BE2C (cell line): Measurements from ENCODE around the gene PSD.

Experiments used
- DNase-seq: peaks from one replicate; pipeline ENCODE4 v3.0.0-alpha.2; 2020
- H3K27me3 ChIP-seq: fragments of 250-450 bp; sonication (Bioruptor Pico); 2 replicates; pipeline ENCODE4 v1.5.1; 2020; ENCODE audit warnings: mild to moderate bottlenecking
- H3K36me3 ChIP-seq: fragments of 250-450 bp; sonication (Bioruptor Pico); 2 replicates; pipeline ENCODE4 v1.5.1; 2020; ENCODE audit warnings: mild to moderate bottlenecking
- H3K4me1 ChIP-seq: fragments of 250-450 bp; sonication (Bioruptor Pico); 2 replicates; pipeline ENCODE4 v1.5.1; 2020
- H3K4me3 ChIP-seq: 2 replicates; pipeline ENCODE4 v1.5.1; 2011; ENCODE audit warnings: low read depth, low read length
- H3K9me3 ChIP-seq: fragments of 250-450 bp; sonication (Bioruptor Pico); 2 replicates; pipeline ENCODE4 v1.5.1; 2020
- CTCF ChIP-seq: IDR thresholded peaks from 2 replicates; pipeline ENCODE4 v1.5.1; 2012; ENCODE audit warnings: mild to moderate bottlenecking, low read depth, low read length

PSD gene

DNA sequence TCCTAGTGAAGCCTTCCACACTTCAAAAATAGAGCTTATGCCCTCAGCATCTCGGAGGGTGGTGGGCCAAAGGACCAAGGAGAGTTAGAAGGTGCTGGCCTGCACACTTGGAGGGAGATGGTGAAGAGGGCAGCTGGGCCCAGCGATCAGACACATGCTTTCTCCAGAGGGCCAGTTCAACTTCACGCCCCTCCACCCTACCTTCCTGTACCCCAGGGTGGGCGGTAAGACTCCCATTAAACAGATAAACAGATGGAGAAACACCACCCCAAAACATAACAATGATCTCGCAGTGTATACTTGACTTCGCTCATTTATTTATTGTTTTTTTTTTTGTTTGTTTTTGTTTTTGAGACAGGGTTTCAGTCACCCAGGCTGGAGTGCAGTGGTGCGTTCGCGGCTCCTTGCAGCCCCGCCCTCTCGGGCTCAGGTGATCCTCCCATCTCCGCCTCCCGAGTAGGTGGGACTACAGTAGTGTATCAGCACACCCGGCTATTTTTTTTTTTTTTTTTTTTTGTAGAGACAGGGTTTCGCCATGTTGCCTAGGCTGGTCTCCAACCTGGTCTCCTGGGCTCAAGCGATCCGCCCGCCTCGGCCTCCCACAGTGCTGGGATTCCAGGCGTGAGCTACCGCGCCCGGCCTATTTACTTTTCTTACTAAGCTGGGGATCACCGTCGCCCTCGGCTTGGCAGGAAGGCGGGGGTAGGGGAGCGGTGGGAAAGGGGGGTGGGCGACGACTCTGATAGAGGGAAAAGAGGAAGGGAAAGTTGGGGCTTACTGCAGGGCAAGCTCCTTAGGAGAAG lies 30.9 kb upstream of the PSD start:
- Histone ChIP-seq H3K9me3 (no peaks in the 10 kb centered on the region), H3K36me3 (no peaks in the 10 kb centered on the region), H3K4me3 (peak overlapping the region; percentile 68), H3K27me3 (no peaks in the 10 kb centered on the region), H3K4me1 (no peaks in the 10 kb centered on the region)
- TF ChIP-seq CTCF = no peak
- DNase-seq = peak; percentile 41

DNA sequence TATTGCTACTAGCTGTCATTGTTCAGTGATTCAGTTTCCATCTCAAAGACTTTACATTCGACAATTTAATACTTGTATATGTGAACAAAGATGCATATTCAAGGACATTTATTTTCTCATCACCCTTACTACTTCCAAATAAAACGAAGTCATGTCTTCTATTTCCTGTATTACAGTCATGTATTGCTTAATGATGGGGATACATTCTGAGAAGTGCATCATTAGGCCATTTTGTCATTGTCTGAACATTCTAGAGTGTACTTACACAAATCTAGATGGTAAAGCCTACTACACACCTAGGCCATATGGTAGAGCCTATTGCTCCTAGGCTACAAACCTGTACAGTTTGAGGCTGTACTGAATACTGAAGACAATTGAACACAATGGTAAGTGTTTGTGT lies 26.3 kb upstream of the PSD start:
- H3K36me3 ChIP-seq = no peaks in the 10 kb centered on the region
- H3K4me1 ChIP-seq = no peaks in the 10 kb centered on the region
- TF ChIP-seq CTCF = no peak
- H3K4me3 ChIP-seq = no peak overlapping the region
- no peaks in the 10 kb centered on the region for H3K27me3 ChIP-seq
- no peaks in the 10 kb centered on the region for H3K9me3 ChIP-seq
- no peak for DNase-seq

- Histone ChIP-seq H3K4me3 (no peak overlapping the region), H3K36me3 (no peaks in the 10 kb centered on the region), H3K4me1 (no peaks in the 10 kb centered on the region), H3K27me3 (no peaks in the 10 kb centered on the region), H3K9me3 (no peaks in the 10 kb centered on the region)
- DNase-seq = no peak
- TF ChIP-seq CTCF = no peak
Observed at GRCh38 chr10:102438374-102438773, 19.8 kb upstream of the PSD start.

DNA sequence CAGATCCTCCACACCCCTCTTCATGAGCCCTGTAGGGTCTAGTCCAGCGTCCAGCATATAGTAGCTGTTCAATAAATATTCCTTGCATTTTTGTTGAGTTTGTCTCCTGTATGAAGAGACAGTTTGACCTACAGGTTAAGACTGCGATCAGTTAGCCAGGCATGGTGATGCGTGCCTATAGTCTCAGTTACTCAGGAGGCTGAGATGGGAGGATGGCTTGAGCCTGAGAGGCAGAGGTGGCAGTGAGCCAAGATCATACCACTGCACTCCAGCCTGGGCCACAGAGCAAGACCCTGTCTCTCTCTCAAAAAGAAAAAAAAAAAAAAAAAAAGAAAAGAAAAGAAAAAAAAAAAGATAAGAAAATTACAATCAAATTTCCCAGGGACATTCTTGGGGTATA lies 18.9 kb upstream of the PSD start:
- no peak for TF ChIP-seq CTCF
- H3K9me3 ChIP-seq = no peaks in the 10 kb centered on the region
- no peak for DNase-seq
- no peaks in the 10 kb centered on the region for H3K36me3 ChIP-seq
- no peaks in the 10 kb centered on the region for H3K27me3 ChIP-seq
- H3K4me3 ChIP-seq = no peak overlapping the region
- no peaks in the 10 kb centered on the region for H3K4me1 ChIP-seq

DNA sequence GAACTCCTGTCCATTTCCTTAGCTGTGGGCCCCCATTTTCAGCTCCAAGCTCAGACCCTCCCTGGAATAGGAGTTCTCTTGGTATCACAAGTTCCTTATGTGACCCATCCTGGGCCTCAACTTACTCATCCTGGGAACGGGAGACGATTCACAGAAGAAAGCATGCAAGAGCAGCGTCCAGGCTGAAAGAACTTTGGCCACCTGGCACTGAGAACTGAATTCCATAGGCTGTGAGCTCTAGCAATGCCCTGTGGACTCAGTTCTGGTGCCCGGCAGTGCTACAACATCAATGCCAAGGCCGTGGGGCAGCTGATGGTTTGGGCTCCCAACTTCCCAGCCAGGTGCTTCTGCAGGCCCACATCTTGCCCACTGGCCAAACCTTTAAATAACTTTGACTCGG lies 17.7 kb upstream of the PSD start:
- Histone ChIP-seq H3K27me3 (no peaks in the 10 kb centered on the region), H3K4me3 (no peak overlapping the region), H3K36me3 (no peaks in the 10 kb centered on the region), H3K4me1 (no peaks in the 10 kb centered on the region), H3K9me3 (no peaks in the 10 kb centered on the region)
- TF ChIP-seq CTCF = no peak
- no peak for DNase-seq

DNA sequence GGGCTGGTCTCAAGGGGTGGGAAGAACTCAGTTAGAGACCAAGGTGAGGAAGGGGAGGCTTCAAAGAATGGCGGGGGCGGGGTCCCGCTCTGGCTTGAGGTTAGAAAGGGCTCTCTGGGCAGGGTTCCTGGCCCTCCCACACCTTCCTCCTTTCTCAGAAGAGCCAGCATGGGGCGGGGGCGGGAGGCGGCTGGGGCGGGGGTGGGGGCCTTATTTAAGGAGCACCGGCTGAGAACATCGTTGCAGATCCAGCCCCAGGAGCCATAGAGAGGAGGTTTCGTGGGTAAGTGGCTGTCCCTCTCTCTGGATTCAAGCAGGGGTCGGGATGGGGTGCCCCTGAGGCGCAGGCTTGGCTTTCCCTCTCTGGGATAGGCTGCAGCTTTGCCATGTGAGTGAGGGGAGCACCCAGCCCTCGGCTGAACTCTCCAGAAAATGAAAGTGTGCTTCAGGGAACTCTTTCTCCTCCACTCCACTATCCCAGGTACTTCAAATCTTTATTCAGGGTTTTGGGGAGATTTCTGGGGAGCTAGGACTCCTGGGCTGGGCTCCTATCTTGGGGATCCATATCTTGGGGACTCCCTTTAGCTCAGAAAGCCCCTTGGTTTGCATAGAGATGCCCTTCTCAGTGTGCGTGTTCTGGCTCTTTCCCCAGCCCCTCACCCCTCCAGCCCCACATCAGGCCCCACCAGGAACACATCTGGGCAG lies 17.1 kb upstream of the PSD start:
- H3K4me1 ChIP-seq = no peaks in the 10 kb centered on the region
- TF ChIP-seq CTCF = no peak
- H3K36me3 ChIP-seq = no peaks in the 10 kb centered on the region
- H3K9me3 ChIP-seq = no peaks in the 10 kb centered on the region
- no peaks in the 10 kb centered on the region for H3K27me3 ChIP-seq
- no peak for DNase-seq
- no peak overlapping the region for H3K4me3 ChIP-seq
